ENCODE results near the gene USB1. TPM values are rescaled to one million over a fixed set of nuclear protein-coding genes. Genes with fewer than 3 reads are reported as not detected.

USB1 gene
- total and polyA plus RNA-seq, 4 donors = 8.9 to 40.7 (median 28.3) TPM

DNA sequence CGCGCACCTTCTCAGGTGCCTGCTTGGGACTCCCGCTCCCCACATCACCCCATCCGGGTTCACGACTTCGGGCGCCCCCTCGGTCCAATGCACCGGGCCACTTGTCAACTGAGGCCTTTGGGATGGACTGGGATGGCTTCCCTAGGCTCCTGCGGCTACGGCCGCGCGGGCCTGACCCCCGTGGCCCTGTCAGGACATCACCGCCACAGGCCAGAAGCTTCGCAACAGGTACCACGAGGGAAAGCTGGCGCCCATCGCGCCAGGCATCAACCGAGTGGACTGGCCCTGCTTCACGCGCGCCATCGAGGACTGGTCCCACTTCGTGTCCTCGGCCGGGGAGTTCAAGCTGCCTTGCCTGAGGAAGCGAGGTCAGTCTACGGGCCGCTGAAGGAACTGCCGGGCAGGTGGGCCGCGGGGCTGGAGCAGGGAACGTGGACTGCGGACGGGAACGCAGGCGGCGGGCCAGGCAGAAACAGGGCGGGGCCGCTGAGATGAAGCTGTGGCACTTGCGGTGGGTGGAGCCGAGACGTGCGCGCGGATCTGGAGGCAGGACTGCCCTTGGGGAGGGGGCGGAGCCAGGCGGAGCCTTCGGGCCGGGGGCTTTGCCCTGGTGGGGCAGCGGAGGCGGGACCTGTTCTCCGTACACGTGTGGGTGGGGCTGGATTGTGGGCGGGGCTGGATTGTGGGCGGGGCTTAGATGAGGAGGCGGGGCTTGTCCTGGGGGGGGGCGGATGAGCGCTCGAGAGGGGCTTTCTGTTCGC, 16.6 kb upstream of the USB1 start:
- WGBS = 14% methylated on average over 64 of the region's 64 CpGs

DNA sequence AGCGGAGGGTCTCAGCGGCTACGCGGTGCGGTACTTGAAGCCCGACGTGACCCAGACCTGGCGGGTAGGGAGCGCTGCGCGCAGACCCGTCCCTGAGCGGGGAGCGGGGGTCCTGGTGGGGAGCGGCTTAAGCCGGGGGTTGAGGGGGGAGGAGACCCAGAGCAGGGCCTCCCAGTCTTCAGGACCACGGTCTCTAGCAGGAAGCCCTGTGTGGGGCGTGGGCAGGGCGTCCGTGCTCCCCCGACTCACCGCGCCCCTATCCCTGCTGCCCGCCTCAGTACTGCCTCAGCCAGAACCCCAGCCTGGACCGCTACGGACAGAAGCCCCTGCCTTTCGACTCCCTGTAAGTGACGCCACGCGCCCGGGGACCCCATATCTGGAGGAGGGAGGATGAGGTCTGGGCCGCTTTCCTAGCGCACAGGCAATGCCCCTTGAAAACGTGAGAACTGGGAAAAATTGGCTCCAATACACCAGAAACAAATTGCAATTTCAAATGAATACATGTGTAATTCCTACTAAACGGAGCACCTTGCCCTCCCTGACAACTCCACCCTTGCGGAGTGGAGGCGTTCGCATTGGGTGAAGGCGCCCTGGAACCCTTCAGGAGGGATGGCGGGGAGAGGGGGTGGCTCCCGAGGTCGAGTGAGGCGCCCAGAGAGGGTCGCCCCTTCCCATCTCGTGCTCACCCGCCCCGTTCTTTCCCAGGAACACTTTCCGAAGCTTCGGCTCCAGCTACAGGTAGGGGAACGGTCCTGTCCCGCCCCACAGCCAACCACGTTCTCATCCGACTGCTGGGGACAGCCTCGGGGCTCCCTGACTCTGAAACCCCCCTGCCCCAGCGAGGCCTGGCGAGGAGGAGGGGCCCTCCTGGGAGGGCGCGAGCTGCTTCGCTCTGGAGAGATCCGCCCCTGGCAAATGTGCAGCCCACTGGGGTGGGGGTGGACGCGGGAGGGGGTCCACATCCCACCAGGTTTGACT, 15.7 kb upstream of the USB1 start:
- no peaks in the 10 kb centered on the region for H3K9me3 ChIP-seq (ENCODE audit: control insufficient read depth in 4 of 4, low read length in 3 of 4)
- no peak overlapping the region for H3K9ac ChIP-seq (ENCODE audit: low read depth in 1 of 2, low read length in 2 of 2)
- H3K4me1 ChIP-seq (ENCODE audit: control insufficient read depth in 4 of 4, insufficient read depth in 4 of 4, low read length in 3 of 4) = peaks cover 0 to 10% (median 6%) of the 10 kb centered on the region in 4 donors
- H3K4me3 ChIP-seq (ENCODE audit: low read depth in 1 of 3, low read length in 3 of 3) = peak overlapping the region in 1 of 3 donors; percentile 45
- TF ChIP-seq YY1 (IDR thresholded peaks at IDR 0.05) = no peak
- TF ChIP-seq, protein P1, sequence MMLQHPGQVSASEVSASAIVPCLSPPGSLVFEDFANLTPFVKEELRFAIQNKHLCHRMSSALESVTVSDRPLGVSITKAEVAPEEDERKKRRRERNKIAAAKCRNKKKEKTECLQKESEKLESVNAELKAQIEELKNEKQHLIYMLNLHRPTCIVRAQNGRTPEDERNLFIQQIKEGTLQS (IDR thresholded peaks at IDR 0.05) = no peak
- TF ChIP-seq FOXA2 (IDR thresholded peaks at IDR 0.05) = no peak
- TF ChIP-seq RXRA (IDR thresholded peaks at IDR 0.05) = no peak
- no peak for TF ChIP-seq FOXA1 (IDR thresholded peaks at IDR 0.05)
- no peak for TF ChIP-seq RAD21 (IDR thresholded peaks at IDR 0.05)
- TF ChIP-seq, protein P2, sequence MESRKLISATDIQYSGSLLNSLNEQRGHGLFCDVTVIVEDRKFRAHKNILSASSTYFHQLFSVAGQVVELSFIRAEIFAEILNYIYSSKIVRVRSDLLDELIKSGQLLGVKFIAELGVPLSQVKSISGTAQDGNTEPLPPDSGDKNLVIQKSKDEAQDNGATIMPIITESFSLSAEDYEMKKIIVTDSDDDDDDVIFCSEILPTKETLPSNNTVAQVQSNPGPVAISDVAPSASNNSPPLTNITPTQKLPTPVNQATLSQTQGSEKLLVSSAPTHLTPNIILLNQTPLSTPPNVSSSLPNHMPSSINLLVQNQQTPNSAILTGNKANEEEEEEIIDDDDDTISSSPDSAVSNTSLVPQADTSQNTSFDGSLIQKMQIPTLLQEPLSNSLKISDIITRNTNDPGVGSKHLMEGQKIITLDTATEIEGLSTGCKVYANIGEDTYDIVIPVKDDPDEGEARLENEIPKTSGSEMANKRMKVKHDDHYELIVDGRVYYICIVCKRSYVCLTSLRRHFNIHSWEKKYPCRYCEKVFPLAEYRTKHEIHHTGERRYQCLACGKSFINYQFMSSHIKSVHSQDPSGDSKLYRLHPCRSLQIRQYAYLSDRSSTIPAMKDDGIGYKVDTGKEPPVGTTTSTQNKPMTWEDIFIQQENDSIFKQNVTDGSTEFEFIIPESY (IDR thresholded peaks at IDR 0.05) = no peak
- TF ChIP-seq HNF4G (IDR thresholded peaks at IDR 0.05) = no peak
- TF ChIP-seq EGR1 (IDR thresholded peaks at IDR 0.05; ENCODE audit: low read depth in 2 of 2) = no peak
- 19% methylated on average over 62 of the region's 62 CpGs for WGBS
- no peaks in the 10 kb centered on the region for H3K36me3 ChIP-seq (ENCODE audit: control insufficient read depth in 4 of 4, insufficient read depth in 3 of 4, low read depth in 1 of 4, low read length in 3 of 4)
- DNase-seq (ENCODE audit: low spot score) = no peak
- no peak overlapping the region for H3K27ac ChIP-seq (ENCODE audit: low read depth in 1 of 2, low read length in 2 of 2)
- H3K27me3 ChIP-seq (ENCODE audit: control insufficient read depth in 4 of 4, insufficient read depth in 4 of 4, low read length in 3 of 4) = no peaks in the 10 kb centered on the region

More for the DNA sequence above, 16.6 kb upstream of the USB1 start:
- Histone ChIP-seq H3K27me3 (ENCODE audit: control insufficient read depth in 4 of 4, insufficient read depth in 4 of 4, low read length in 3 of 4) (no peaks in the 10 kb centered on the region), H3K4me3 (ENCODE audit: low read depth in 1 of 3, low read length in 3 of 3) (peak overlapping the region in 2 of 3 donors; percentile 26 to 45), H3K9ac (ENCODE audit: low read depth in 1 of 2, low read length in 2 of 2) (no peak overlapping the region), H3K36me3 (ENCODE audit: control insufficient read depth in 4 of 4, insufficient read depth in 3 of 4, low read depth in 1 of 4, low read length in 3 of 4) (no peaks in the 10 kb centered on the region), H3K4me1 (ENCODE audit: control insufficient read depth in 4 of 4, insufficient read depth in 4 of 4, low read length in 3 of 4) (peaks cover 0 to 10% (median 6%) of the 10 kb centered on the region in 4 donors), H3K27ac (ENCODE audit: low read depth in 1 of 2, low read length in 2 of 2) (no peak overlapping the region), H3K9me3 (ENCODE audit: control insufficient read depth in 4 of 4, low read length in 3 of 4) (no peaks in the 10 kb centered on the region)
- no peak for TF ChIP-seq GABPA (IDR thresholded peaks at IDR 0.05 in 1 of 2, conservative IDR thresholded peaks at IDR 0.05 in 1 of 2)
- no peak for TF ChIP-seq SP1 (IDR thresholded peaks at IDR 0.05)
- TF ChIP-seq FOXA2 (IDR thresholded peaks at IDR 0.05) = no peak
- TF ChIP-seq, protein P3, sequence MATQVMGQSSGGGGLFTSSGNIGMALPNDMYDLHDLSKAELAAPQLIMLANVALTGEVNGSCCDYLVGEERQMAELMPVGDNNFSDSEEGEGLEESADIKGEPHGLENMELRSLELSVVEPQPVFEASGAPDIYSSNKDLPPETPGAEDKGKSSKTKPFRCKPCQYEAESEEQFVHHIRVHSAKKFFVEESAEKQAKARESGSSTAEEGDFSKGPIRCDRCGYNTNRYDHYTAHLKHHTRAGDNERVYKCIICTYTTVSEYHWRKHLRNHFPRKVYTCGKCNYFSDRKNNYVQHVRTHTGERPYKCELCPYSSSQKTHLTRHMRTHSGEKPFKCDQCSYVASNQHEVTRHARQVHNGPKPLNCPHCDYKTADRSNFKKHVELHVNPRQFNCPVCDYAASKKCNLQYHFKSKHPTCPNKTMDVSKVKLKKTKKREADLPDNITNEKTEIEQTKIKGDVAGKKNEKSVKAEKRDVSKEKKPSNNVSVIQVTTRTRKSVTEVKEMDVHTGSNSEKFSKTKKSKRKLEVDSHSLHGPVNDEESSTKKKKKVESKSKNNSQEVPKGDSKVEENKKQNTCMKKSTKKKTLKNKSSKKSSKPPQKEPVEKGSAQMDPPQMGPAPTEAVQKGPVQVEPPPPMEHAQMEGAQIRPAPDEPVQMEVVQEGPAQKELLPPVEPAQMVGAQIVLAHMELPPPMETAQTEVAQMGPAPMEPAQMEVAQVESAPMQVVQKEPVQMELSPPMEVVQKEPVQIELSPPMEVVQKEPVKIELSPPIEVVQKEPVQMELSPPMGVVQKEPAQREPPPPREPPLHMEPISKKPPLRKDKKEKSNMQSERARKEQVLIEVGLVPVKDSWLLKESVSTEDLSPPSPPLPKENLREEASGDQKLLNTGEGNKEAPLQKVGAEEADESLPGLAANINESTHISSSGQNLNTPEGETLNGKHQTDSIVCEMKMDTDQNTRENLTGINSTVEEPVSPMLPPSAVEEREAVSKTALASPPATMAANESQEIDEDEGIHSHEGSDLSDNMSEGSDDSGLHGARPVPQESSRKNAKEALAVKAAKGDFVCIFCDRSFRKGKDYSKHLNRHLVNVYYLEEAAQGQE (IDR thresholded peaks at IDR 0.05) = no peak
- no peak for TF ChIP-seq JUND (IDR thresholded peaks at IDR 0.05)
- no peak for TF ChIP-seq RAD21 (IDR thresholded peaks at IDR 0.05)
- TF ChIP-seq, protein P1 (IDR thresholded peaks at IDR 0.05) = no peak
- DNase-seq (ENCODE audit: low spot score) = peak; percentile 77

Measured in liver (tissue), 9 donors.